ENCODE data around the gene HIP1.
"Not testable (repeated sequence)": the region's sequence is repeated elsewhere in the genome, so short reads cannot be mapped to it uniquely, and the experiment has no call there.

The HIP1 gene

DNA sequence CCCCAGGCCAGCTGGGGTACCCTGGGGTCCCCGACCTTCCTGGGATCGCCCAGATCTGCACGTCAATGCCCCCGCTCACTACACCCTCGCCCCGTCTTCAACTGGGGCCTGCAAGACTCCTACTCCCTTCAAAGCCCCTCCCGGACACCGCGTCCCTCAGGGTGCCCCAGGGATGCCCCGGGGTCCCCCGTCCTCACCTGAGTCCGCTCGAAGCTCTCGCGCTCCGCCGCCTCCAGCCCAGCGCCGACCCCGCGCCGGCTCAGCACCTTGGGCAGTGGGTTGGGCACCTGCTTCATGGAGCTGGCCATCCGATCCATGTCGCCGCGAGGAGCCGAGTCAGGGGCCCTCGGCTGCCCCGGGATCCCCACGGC is at the start of gene HIP1:
HIP1 (minus strand) TSS at position 338 of the 371 bp plus-strand sequence; CDS start at position 317, 21 bp downstream.
- DNase-seq: no peak

DNA sequence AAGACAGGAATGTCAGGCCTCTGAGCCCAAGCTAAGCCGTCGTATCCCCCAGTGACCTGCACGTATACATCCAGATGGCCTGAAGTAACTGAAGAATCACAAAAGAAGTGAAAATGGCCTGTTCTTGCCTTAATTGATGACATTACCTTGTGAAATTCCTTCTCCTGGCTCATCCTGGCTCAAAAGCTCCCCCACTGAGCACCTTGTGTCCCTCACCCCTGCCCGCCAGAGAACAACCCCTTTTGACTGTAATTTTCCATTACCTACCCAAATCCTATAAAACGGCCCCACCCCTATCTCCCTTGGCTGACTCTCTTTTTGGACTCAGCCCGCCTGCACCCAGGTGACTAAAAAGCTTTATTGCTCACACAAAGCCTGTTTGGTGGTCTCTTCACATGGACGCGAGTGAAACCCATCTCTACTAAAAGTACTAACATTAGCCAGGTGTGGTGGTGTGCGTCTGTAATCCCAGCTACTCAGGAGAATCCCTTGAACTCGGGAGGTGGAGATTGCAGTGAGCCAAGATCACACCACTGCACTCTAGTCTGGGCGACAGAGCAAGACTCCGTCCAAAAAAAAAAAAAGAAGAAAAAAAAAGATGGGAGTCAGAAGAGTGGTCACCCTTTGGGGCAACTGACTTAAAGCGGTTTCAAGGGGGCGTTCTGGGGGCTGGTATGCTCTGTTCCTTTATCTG is 49.6 kb upstream of the HIP1 start:
- not testable (repeated sequence) for DNase-seq

DNA sequence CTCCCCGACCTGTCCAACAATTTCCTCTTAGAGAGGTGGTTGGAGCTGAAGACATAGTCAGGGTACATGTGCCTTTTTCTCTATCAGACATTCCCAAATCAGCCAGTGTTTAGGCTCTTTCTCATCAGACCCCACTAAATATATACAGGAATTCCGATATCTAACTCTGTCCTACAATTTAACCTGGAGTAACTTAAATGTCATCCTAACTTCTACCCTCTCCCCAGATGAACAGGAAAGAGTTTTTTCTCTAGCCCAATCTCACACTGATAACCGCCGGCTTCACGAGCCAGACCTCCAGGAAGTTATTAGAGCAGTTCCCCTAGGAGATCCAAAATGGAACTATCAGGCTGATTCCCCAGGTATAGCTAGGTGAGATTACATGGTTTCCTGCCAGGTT is 44.3 kb upstream of the HIP1 start:
- not testable (repeated sequence) for DNase-seq

DNA sequence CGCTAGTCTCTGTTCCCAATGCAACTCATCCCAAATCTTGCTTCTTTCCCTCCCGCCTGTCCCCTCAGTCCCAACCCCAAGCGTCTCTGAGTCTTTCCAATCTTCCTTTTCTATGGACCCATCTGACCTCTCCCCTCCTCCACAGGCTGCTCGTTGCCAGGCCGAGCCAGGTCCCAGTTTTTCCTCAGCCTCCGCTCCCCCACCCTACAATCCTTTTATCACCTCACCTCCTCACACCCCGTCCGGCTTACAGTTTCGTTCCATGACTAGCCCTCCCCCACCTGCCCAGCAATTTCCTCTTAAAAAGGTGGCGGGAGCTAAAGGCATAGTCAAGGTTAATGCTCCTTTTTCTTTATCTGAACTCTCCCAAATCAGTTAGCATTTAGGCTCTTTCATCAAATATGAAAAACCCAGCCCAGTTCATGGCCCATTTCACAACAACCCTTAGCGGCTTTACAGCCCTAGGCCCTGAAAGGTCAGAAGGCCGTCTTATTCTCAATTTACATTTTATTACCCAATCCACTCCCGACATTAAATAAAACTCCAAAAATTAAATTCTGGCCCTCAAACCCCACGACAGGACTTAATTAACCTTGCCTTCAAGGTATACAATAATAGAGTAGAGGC is 42.0 kb upstream of the HIP1 start:
- DNase-seq: not testable (repeated sequence)

DNA sequence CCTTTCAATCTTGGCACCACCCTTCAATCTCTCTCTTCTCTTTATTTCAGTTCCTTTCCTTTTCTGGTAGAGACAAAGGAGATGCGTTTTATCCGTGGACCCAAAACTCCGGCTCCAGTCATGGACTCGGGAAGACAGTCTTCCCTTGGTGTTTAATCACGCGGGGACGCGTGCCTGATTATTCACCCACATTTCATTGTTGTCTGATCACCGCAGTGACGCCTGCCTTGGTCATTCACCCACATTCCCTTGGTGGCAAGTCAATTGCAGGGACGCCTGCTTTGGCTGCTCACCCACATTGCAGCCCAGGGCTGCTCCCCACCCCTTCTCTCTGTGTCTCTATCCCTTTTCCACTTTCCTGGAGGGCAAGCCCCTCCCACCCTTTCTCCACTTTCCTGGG is 40.8 kb upstream of the HIP1 start:
- DNase-seq: not testable (repeated sequence)

DNA sequence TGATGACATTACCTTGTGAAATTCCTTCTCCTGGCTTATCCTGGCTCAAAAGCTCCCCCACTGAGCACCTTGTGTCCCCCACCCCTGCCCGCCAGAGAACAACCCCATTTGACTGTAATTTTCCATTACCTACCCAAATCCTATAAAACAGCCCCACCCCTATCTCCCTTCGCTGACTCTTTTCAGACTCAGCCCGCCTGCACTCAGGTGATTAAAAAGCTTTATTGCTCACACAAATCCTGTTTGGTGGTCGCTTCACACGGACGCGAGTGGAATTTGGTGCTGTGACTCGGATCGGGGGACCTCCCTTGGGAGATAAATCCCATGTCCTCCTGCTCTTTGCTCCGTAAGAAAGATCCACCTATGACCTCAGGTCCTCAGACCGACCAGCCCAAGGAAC is 40.3 kb upstream of the HIP1 start:
- DNase-seq: not testable (repeated sequence)

DNA sequence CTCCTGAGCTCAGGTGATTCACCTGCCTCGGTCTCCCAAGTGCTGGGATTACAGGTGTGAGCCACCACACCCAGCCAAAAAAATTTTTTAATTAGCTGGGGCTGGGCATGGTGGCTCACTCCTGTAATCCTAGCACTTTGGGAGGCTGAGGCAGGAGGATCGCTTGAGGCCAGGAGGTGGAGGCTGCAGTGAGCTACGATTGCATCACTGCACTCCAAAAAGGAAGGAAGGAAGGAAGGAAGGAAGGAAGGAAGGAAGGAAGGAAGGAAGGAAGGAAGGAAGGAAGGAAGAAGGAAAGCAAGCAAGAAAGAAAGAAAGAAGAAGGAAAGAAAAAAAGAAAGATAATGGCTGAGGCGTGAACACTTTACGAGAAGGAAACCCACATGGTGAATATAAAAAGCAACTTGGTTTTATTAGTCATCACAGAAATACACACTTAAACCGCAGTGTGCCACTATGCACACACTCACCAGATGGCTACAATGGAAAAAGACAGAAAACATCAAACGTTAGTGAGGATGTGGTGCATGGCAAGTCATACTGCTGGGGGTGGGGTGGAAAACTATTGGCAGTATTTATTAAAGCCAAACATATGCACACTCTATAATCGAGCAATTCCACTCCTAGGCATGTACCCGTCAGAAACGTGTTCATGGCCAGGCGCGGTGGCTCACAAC is 37.7 kb upstream of the HIP1 start:
- no peak for DNase-seq

DNA sequence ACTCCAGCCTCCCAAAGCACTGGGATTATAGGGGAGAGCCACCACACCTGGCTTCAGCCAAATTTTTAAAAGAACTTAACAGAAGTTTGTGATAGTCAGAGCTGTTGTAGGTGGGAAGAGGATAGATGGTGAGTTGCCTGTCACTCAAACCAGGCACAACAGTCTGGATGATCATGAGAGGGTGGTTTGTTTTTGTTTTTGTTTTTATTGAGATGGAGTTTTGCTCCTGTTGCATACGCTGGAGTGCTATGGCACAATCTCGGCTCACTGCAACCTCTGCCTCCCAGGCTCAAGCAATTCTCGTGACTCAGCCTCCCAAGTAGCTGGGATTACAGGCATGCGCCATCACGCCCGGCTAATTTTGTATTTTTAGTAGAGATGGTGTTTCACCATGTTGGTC is 35.2 kb upstream of the HIP1 start:
- DNase-seq: not testable (repeated sequence)

DNA sequence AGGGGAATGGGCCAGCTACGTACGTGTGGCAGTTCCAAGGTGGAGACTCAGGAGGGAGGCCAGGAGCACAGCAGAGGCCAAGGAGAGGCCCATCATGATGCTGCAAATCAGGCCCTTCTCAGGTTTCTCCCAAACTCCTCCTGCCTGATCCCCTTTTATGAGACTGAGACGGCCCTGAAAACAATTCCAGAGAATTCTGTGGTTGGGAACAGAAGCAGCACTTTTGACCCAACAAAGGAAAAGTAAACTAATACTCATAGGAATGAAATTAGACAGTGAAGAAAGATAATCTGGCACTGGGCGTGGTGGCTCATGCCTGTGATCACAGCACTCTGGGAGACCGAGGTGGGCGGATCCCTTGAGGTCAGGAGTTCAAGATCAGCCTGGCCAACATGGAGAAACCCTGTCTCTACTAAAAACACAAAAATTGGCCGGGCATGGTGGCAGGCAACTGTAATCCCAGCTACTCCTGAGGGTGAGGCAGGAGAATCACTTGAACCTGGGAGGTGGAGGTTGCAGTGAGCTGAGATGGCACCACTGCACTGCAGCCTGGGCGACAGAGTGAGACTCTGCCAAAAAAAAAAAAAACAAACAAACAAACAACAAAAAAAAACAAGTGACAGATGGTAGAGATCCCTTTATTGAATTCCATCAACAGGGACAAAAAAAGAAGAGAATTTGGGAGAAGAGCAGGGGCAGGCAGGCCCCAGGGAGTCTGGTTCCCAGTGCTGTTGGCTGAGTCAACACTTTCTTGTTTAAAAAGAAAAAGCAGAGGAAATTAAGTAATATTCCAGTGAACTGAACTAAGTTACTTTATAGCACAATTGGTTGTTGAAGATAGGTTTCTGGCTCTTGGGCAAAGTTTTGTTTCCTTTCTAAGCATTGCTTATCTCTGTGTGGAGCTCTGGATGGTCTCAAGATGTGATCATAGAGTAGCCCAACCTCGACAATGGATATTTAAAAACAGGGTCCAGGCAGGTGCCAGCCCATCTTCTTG is 33.6 kb upstream of the HIP1 start, which contains the start of gene CCL26:
CCL26 (minus strand) TSS at position 131 of the 997 bp plus-strand sequence; CDS start at position 96, 35 bp downstream.
- DNase-seq: no peak

DNA sequence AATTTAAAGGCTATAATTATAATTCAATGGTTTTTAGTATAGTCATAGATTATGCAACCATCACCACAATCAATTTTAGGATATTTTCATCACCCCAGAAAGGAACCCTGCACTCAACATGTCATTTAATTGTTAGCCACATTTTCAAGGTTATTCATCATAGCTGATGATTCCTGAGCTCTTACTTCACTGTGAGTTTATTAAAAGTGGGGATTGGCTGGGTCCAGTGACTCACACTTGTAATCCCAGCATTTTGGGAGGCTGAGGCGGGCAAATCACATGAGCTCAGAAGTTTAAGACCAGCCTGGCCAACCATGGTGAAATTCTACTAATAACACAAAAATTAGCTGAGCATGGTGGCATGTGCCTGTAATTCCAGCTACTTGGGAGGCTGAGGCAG is 32.5 kb upstream of the HIP1 start:
- no peak for DNase-seq

DNA sequence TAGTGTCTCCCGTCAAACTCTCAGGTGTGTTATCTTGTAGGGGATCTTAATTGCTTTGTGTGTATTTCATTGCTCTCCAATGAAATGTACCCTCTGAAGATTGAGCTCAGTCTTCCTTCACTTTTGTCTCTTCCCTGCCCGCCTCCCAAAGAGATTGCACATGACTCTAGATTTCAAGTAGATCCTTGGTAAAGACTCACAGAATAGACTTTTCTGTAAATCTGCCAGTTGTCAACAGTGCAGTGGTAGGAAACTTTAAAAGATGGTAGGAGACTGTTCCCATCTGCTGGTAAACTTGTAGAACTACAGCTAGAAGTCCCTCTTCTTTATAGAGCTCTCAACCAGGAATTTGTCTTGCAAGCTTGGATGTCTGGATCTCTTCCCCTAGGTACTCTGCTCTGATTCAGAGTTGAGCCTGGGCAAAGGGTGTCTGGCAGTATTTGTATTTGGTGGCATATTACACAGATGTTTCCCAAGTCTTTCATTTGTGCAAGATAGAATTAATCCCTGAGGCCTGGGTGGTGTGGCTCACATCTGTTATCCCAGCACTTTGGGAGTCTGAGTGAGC is 23.7 kb upstream of the HIP1 start:
- DNase-seq: no peak

DNA sequence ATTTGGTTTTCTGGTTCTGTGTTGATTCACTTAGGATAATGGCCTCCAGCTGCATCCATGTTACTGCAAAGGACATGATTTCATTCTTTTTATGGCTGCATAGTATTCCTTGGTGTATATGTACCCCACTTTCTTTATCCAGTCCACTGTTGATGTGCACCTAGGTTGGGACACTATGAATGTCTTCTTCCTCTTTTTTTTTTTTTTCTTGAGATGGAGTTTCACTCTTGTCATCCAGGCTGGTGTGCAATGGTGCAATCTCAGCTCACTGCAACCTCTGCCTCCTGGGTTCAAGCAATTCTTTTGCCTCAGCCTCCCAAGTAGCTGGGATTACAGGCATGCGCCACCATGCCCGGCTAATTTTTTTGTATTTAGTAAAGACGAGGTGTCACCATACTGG is 23.1 kb upstream of the HIP1 start:
- DNase-seq: not testable (repeated sequence)

DNA sequence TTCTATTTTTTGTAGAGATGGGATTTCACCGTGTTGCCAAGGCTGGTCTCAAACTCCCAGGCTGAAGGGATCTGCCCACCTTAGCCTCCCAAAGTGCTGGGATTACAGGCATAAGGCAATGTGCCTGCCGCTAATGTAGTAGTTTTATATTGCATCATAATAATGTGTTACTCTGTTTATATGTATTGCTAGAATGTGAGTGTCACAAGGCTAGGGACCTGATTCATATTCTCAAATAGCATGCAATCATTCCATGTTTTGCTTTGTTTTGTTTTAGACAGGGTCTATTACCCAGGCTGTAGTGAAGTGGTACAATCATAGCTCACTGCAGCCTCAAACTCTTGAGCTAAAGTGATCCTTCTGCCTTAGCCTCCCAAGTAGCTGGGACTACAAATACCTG is 19.8 kb upstream of the HIP1 start:
- DNase-seq: no peak

DNA sequence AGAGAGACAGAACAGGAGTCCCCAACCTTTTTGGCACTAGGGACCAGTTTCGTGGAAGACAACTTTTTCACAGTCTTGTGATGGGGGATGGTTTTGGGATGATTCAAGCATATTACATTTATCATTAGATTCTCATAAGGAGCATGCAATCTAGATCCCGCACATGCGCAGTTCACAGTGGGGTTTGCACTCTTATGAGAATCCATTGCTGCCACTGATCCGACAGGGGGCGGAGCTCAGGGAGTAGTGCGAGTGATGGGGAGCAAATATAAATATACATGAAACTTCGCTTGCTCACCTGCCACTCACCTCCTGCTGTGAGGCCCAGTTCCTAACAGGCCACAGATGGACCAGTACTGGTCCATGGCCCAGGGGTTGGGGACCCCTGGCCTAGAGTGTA is 19.1 kb upstream of the HIP1 start:
- no peak for DNase-seq

DNA sequence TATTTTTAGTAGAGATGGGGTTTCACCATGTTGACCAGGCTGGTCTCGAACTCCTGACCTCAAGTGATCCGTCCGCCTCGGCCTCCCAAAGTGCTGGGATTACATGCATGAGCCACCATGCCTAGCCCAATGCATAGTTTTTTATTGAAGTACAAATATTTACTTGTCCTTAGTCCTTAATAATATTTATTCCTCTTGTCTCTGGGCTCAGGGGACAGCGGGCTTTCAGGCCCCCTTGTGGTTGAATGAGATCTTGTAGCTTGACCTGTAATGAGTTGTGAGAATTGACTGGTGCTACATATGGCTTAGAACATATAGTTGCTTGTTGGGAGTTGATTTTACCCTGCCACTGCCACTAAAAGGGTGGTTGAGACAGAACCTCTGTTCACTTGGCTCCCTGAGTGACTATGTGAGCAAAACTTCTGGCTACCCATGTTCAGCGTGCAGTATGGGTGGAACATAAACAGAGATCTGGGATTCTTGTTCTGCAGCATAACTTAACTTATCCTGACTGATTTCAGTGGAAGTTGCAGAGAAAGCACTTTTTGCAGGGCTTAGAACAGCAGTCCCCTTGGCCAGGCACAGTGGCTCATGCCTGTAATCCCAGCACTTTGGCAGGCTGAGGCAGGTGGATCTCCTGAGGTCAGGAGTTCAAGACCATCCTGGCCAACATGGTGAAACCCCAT is 18.4 kb upstream of the HIP1 start:
- DNase-seq: peak; percentile 13

DNA sequence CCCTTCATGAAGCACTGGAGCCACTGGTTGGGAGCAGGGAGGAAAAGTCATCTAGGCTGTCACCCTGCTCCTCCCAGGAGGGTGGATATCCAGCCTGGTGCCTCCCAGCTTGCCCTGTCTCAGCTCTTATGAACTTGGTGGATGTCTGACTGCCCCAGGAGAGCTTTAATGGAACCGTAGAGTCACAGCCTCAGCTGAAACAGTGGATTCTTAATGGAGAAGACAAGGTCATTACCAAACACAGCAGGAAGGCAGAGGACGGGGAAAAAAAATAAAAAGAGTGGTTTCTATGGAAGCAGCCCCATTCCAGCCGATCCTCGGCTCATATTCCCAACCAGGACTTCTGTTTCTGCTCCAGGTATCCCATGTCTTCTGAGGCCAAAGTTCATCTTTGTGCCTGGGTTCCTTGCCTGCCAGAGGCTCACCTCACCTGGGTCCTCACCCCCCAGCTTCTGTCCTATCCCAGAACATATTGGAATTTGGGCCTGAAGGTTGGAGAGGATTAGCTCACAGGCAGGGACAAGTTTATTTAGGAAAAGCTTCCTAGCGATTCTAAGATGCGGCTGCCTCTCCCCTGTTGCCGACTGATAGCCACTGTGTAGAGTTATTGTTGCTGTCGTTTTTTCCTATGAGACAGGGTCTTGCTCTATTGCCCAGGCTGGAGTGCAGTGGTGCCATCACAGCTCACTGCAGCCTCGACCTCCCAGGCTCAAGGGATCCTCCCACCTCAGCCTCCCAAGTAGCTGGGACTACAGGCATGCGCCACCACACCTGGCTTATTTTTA is 17.7 kb upstream of the HIP1 start:
- DNase-seq: no peak

DNA sequence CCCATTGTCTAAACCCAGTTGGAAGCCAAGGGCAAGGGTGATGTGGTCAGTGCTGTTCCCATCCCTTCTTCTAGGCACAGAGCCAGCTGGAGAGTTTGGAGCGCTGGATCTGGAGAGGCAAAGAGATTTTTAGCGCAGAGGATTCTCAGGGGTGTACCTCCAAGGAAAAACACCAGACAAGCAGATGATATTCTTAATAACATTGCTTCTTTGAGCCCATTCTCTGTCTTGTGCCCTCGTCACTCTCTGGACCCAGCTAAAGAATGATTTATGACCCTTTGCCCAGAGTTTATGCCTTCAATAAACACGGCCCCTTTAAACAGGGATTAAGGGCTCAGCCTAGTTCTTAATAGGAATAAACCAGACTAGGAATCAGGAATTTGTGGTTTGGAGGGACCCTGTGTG is 4.7 kb upstream of the HIP1 start:
- DNase-seq: no peak

DNA sequence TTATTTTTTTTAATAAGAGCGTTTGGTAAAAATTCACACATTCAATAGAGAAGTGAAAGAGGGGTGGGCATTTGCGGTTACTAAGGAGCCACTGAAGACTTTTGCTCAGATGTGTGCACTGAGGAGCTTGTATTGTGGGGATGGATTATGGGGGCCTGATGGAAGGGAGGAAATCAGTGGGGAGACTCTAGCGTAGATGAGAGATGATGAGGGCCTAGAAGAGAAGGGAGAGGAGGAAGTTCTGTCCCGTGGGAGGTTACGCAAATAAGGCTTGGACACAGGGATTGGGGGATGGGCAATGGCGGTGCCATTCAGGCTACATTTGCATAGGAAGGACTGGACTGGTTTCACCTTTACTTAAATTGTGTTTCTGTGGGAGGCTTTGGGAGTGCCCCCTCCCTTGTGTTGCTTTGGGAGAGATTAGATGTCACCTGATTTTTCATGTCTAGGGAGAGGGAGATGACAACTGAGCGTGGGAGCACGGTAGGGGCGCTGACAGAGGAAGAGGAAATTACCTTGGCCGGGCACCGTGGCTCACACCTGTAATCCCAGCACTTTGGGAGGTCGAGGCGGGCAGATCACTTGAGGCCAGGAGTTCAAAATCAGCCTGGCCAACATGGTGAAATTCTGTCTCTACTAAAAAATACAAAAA is 2.2 kb upstream of the HIP1 start:
- no peak for DNase-seq

DNA sequence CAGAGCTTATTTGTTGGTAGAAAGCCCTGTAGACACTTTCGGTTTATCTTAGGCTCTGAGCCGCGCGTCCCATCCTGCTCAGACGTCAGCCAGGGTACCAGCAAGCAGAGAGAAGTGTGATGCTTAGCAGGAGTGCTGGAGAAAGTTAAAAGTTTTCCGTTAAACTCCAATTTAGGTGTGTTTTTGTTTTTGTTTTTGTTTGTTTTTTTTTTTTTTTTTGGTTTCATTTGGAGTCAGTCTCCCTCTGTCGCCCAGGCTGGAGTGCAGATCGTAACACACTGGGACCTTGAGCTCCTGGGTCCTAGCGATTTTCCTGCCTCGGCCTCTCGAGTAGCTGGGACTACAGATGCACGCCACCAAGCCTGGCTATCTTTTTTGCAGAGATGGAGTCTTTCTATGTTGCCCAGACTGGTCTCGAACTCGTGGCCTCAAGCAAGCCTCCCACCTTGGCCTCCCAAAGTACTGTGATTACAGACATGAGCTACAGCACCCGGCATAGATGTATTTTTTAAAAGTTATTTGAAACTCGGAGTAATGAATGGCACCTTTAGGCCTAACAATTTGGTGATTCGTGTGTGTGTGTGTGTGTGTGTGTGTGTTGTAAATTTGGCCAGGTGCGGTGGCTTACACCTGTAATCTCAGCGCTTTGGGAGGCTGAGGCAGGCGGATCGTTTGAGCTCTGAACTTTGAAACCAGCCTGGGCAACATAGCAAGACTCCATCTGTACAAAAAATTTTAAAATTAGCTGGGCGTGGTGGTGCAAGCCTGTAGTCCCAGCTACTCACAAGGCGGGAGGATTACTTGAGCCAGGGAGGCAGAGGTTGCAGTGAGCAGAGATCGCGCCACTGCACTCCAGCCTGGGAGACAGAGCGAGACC is 1.3 kb upstream of the HIP1 start:
- DNase-seq: no peak
